A204.1 (cell line): ENCODE measurements around the gene CACNA1A.
"Not testable (repeated sequence)": the region's sequence is repeated elsewhere in the genome, so short reads cannot be mapped to it uniquely, and the experiment has no call there.

Experiments used
- FAIRE-seq: peaks from 2 replicates; lab custom pipeline; 2012; peaks lifted over from hg19 to GRCh38; lab: Jason Lieb, UNC

CACNA1A gene

GRCh38 chr19:13277104-13277809 is 229.0 kb downstream of the CACNA1A start:
- FAIRE-seq, result peak; percentile 94

- FAIRE-seq, result no peak
Observed at GRCh38 chr19:13275016-13275722, 231.1 kb downstream of the CACNA1A start.

- FAIRE-seq, result no peak
Observed at GRCh38 chr19:13270514-13271105, 235.7 kb downstream of the CACNA1A start.

- FAIRE-seq, result no peak
Observed at GRCh38 chr19:13269348-13269747, 236.9 kb downstream of the CACNA1A start.

- FAIRE-seq, result no peak
Observed at GRCh38 chr19:13267889-13268288, 238.4 kb downstream of the CACNA1A start.

- FAIRE-seq, result no peak
Observed at GRCh38 chr19:13267131-13267530, 239.1 kb downstream of the CACNA1A start.

- FAIRE-seq, result peak; percentile 83
Observed at GRCh38 chr19:13262450-13262849, 243.8 kb downstream of the CACNA1A start.

- no peak for FAIRE-seq
Observed at GRCh38 chr19:13260883-13261653, 245.2 kb downstream of the CACNA1A start.

- no peak for FAIRE-seq
Observed at GRCh38 chr19:13256918-13257317, 249.4 kb downstream of the CACNA1A start.

GRCh38 chr19:13256398-13256797 is 249.9 kb downstream of the CACNA1A start:
- not testable (repeated sequence) for FAIRE-seq

- FAIRE-seq, result no peak
Observed at GRCh38 chr19:13255719-13256059, 250.6 kb downstream of the CACNA1A start.

- no peak for FAIRE-seq
Observed at GRCh38 chr19:13255041-13255718, 251.1 kb downstream of the CACNA1A start.

- no peak for FAIRE-seq
Observed at GRCh38 chr19:13252569-13253335, 253.5 kb downstream of the CACNA1A start.

GRCh38 chr19:13244920-13245319 is 261.4 kb downstream of the CACNA1A start:
- no peak for FAIRE-seq

- FAIRE-seq, result no peak
Observed at GRCh38 chr19:13241231-13242104, 264.8 kb downstream of the CACNA1A start.

- no peak for FAIRE-seq
Observed at GRCh38 chr19:13240312-13241022, 265.8 kb downstream of the CACNA1A start.

- FAIRE-seq, result no peak
Observed at GRCh38 chr19:13238891-13239534, 267.3 kb downstream of the CACNA1A start.

- FAIRE-seq, result no peak
Observed at GRCh38 chr19:13234518-13234917, 271.8 kb downstream of the CACNA1A start.

GRCh38 chr19:13231663-13232062 is 274.6 kb downstream of the CACNA1A start:
- no peak for FAIRE-seq
